NOMO-1 (cell line): ENCODE data around the gene AHNAK.

ENCODE experiments used
- DNase-seq, 2 experiments: peaks; one replicate each; lab custom pipeline; 2025; ENCODE audit not compliant: unreplicated experiment in 2 of 2; lab: John Stamatoyannopoulos, UW

The AHNAK gene

GRCh38 chr11:62418136-62418535 lies 128.5 kb downstream of the AHNAK start:
- DNase-seq = no peak

- DNase-seq = no peak
Observed at GRCh38 chr11:62416596-62416995, 130.0 kb downstream of the AHNAK start.

- DNase-seq = no peak
Observed at GRCh38 chr11:62413060-62413696, 133.4 kb downstream of the AHNAK start.

- DNase-seq = no peak
Observed at GRCh38 chr11:62411524-62411923, 135.1 kb downstream of the AHNAK start.

GRCh38 chr11:62410972-62411371 lies 135.6 kb downstream of the AHNAK start:
- DNase-seq = no peak

- DNase-seq = no peak
Observed at GRCh38 chr11:62409831-62410230, 136.8 kb downstream of the AHNAK start.

- no peak for DNase-seq
Observed at GRCh38 chr11:62406034-62406433, 140.6 kb downstream of the AHNAK start.

GRCh38 chr11:62404901-62405300 lies 141.7 kb downstream of the AHNAK start:
- DNase-seq = no peak

GRCh38 chr11:62404435-62404834 lies 142.2 kb downstream of the AHNAK start:
- DNase-seq = no peak

GRCh38 chr11:62402960-62403730 lies 143.5 kb downstream of the AHNAK start:
- no peak for DNase-seq

GRCh38 chr11:62402226-62402959 lies 144.2 kb downstream of the AHNAK start:
- peak; percentile 61 to 69 for DNase-seq

- no peak for DNase-seq
Observed at GRCh38 chr11:62401811-62402210, 144.8 kb downstream of the AHNAK start.

- no peak for DNase-seq
Observed at GRCh38 chr11:62401356-62401755, 145.2 kb downstream of the AHNAK start.

- no peak for DNase-seq
Observed at GRCh38 chr11:62400760-62401159, 145.8 kb downstream of the AHNAK start.

GRCh38 chr11:62400281-62400680 lies 146.3 kb downstream of the AHNAK start:
- no peak for DNase-seq

GRCh38 chr11:62399878-62400266 lies 146.7 kb downstream of the AHNAK start:
- no peak for DNase-seq

- no peak for DNase-seq
Observed at GRCh38 chr11:62399172-62399877, 147.3 kb downstream of the AHNAK start.

- DNase-seq = peak; percentile 30 to 40
Observed at GRCh38 chr11:62398011-62398994, 148.3 kb downstream of the AHNAK start.

- no peak for DNase-seq
Observed at GRCh38 chr11:62395885-62396551, 150.6 kb downstream of the AHNAK start.
